ENCODE data around the gene BCO1. TPM values are rescaled to one million over a fixed set of nuclear protein-coding genes. Genes with fewer than 3 reads are reported as not detected.
A peak's percentile ranks its signal among the peaks of the same experiment; 100 is the strongest.

The BCO1 gene
- total and polyA plus RNA-seq, 2 of the 4 experiments (the other 2 are of a cell fraction): not detected

- Histone ChIP-seq H3K18ac (ENCODE audit: low read depth, low read length) (no peak overlapping the region), H3K36me3 (ENCODE audit: control insufficient read depth, insufficient read depth, low read length) (peaks cover 2% of the 10 kb centered on the region; the same call in 1 of the 2 replicates), H4K8ac (ENCODE audit: low read depth in 2 of 2, low read length in 2 of 2) (peak overlapping the region in 1 of 2 experiments; percentile 52; a peak in 2 of 4 replicates), H3K14ac (replicated peaks; ENCODE audit: low read depth, low read length) (peak overlapping the region; percentile 42), H2AFZ (replicated peaks; ENCODE audit: low read length, poor library complexity) (peak overlapping the region; percentile 93), H3K4me2 (ENCODE audit: low read depth, low read length) (peak overlapping the region; percentile 97), H4K91ac (ENCODE audit: insufficient read depth, low read depth, low read length) (no peak overlapping the region), H3K23ac (ENCODE audit: low read depth, low read length) (peak overlapping the region; percentile 89), H3K27ac (ENCODE audit: insufficient read depth, low read length) (peak overlapping the region; percentile 33), H3K79me1 (ENCODE audit: low read depth in 1 of 2, low read length in 2 of 2) (peaks cover 33 to 66% of the 10 kb centered on the region in 2 experiments), H3K56ac (ENCODE audit: extremely low read depth, insufficient read depth, low read length) (no peak overlapping the region), H2BK5ac (ENCODE audit: low read depth, low read length, poor library complexity, severe bottlenecking) (peak overlapping the region; percentile 35), H3K9me1 (ENCODE audit: insufficient read depth, low read length) (peaks cover 7% of the 10 kb centered on the region), H4K20me1 (ENCODE audit: insufficient read depth, low read length) (peaks cover 15% of the 10 kb centered on the region; the same call in 1 of the 2 replicates), H3K9me3 (ENCODE audit: control insufficient read depth, insufficient read depth, low read length) (no peaks in the 10 kb centered on the region), H3K4me1 (ENCODE audit: control insufficient read depth, insufficient read depth, low read length) (peaks cover 12% of the 10 kb centered on the region), H3K27me3 (ENCODE audit: control insufficient read depth, insufficient read depth, low read length) (no peaks in the 10 kb centered on the region), H2BK120ac (ENCODE audit: low read depth, low read length) (peak overlapping the region; percentile 9; the same call in 1 of the 2 replicates), H2AK5ac (ENCODE audit: low read depth, low read length) (no peak overlapping the region), H3K4ac (ENCODE audit: low read depth, low read length) (peak overlapping the region; percentile 55; the same call in 1 of the 2 replicates), H3K9ac (ENCODE audit: low read depth, low read length) (peak overlapping the region; percentile 90), H3K4me3 (ENCODE audit: insufficient read depth, low read depth, low read length) (peak overlapping the region; percentile 92), H2AK9ac (replicated peaks; ENCODE audit: low read depth, low read length, poor library complexity) (peak overlapping the region; percentile 65), H4K5ac (ENCODE audit: low read depth, low read length) (no peak overlapping the region), H2BK15ac (ENCODE audit: low read depth, low read length) (no peak overlapping the region), H2BK20ac (ENCODE audit: low read depth, low read length) (no peak overlapping the region)
- no TSS peak for BruUV-seq (replicated peaks)
- dilution Hi-C loops (cut with HindIII; ENCODE audit: low sequenced_read_pairs, unreplicated experiment): no loop called here
- intact Hi-C loops (cut with micrococcal nuclease): loop anchor here (2.0 to 10.0 kb wide), 4 partner anchors 81 to 281 kb away; partner anchors contain the start of genes ATMIN, BCO1 and GCSH
- ATAC-seq (ENCODE audit: low read depth) (peak; percentile 52), DNase-seq (peak; percentile 51)
- ChIA-PET CTCF (interaction anchor here (0.8 kb wide), 1 partner anchor 281 kb away, joined by 3 read pairs; no protein-coding TSS in a partner anchor), POLR2A (ENCODE audit: unreplicated experiment) (no interaction called here)
- 1% methylated on average over 46 of the region's 88 CpGs; no CpG with 5 or more reads in 1 of the 2 experiments for WGBS, 2 experiments (ENCODE audit: extremely low coverage in 2 of 2, insufficient read length in 1 of 2)
- TF ChIP-seq MAZ (IDR thresholded peaks at IDR 0.05; ENCODE audit: borderline replicate concordance, low read depth, low read length): peak; percentile 55; the same call in 1 of the 2 replicates
- no peak for TF ChIP-seq MXI1 (IDR thresholded peaks at IDR 0.05; ENCODE audit: borderline replicate concordance, low read depth, low read length)
- 0 out of 2 replicates have a peak, but pooled peaks have one; percentile 13 for TF ChIP-seq CTCF (conservative IDR thresholded peaks at IDR 0.05; ENCODE audit: low read depth, low read length)
- TF ChIP-seq USF2 (IDR thresholded peaks at IDR 0.05; ENCODE audit: low read depth, low read length): no peak
- no peak for TF ChIP-seq RCOR1 (IDR thresholded peaks at IDR 0.05; ENCODE audit: insufficient replicate concordance, low read length)
- TF ChIP-seq RAD21 (IDR thresholded peaks at IDR 0.05; ENCODE audit: low read length): peak; percentile 16; the same call in 1 of the 2 replicates
- in situ Hi-C loops (cut with MboI; ENCODE audit: low sequenced_read_pairs): no loop called here
Observed at GRCh38 chr16:81315271-81316175, 77.0 kb downstream of the BCO1 start.

All from IMR-90 (cell line).